Testis (tissue), 5 donors: Measurements from ENCODE around the gene DAPK3. TPM values are rescaled to one million over a fixed set of nuclear protein-coding genes. Genes with fewer than 3 reads are reported as not detected.

Experiments used
- DNase-seq: peaks from one replicate; pipeline ENCODE4 v3.0.0-alpha.2; 2019
- H3K27ac ChIP-seq, 2 donors: fragments of 200-600 bp; sonication (generic); one replicate each; pipeline ENCODE4 v1.5.1; 2019
- H3K27me3 ChIP-seq: fragments of 200-600 bp; sonication (generic); one replicate; pipeline ENCODE4 v1.5.1; 2019
- H3K36me3 ChIP-seq: fragments of 200-600 bp; sonication (generic); one replicate; pipeline ENCODE4 v1.5.1; 2017; ENCODE audit warnings: low read depth; ENCODE audit errors: missing control alignments
- H3K4me1 ChIP-seq: fragments of 200-600 bp; sonication (generic); one replicate; pipeline ENCODE4 v1.5.1; 2019
- H3K4me3 ChIP-seq, 2 donors: fragments of 200-600 bp; sonication (generic); one replicate each; pipeline ENCODE4 v1.5.1; 2017 to 2019
- H3K9me3 ChIP-seq: fragments of 200-600 bp; sonication (generic); one replicate; pipeline ENCODE4 v1.5.1; 2017
- POLR2A ChIP-seq: fragments of 450-650 bp; IDR thresholded peaks from one replicate; pipeline ENCODE4 v1.6.1; 2017; ENCODE audit warnings: antibody characterized with exemption, mild to moderate bottlenecking, moderate library complexity
- WGBS, 2 donors: methylation state at CpG; one replicate each; pipeline ENCODE4 v1.1.5; 2018; 5-methylcytosine and 5-hydroxymethylcytosine counted together
- intact Hi-C: fragments of 100-400 bp; cut with DNase I; formaldehyde crosslinking; loops from one replicate; pipeline ENCODE4 v1.15.1; 2023; ENCODE audit warnings: low total_unique reads
- long read RNA-seq, 2 donors: transcript quantifications; one replicate each; lab custom pipeline, GENCODE V29; 2026
- polyA plus RNA-seq: library from polyadenylated mRNA; stranded (reverse); fragments of 350-450 nt; fragmentation: Illumina TruSeq; extraction: RNeasy Lipid Tissue Mini Kit (QIAGEN cat#74804); gene quantifications from one replicate; pipeline ENCODE4 v1.2.3, GENCODE V29; 2014; ENCODE audit warnings: low read depth, low replicate concordance; ENCODE audit not compliant: insufficient read depth
- total RNA-seq, 2 donors: library from RNA; depleted of rRNA; stranded (reverse); fragments of >200 nt; gene quantifications; one replicate each; pipeline ENCODE4 v1.2.3, GENCODE V29; 2016
- TF ChIP-seq, protein P1 (sequence below), 3 experiments: fragments of 450-650 bp in 2 of 3; fragments of 200-600 bp in 1 of 3; sonication (generic) in 1 of 3; IDR thresholded peaks; one replicate each; pipeline ENCODE4 v1.5.1; 2016 to 2019; ENCODE audit warnings: antibody characterized with exemption in 3 of 3, mild to moderate bottlenecking in 2 of 3, moderate library complexity in 1 of 3

DAPK3 gene
- total RNA-seq (100 to 1,000 TPM; 102 to 111 TPM), polyA plus RNA-seq (89.8 TPM)
- long read RNA-seq, donor 1, transcript DAPK3-205 (3 exons, 2,058 nt): major isoform, 5 of 18 reads
- long read RNA-seq, donor 1, partial matches to known transcripts: 0 of 18 reads
- long read RNA-seq, donor 1, other reads (novel, unspliced or antisense): 9 of 18 reads
- long read RNA-seq, donor 2, partial matches to known transcripts: 0 of 14 reads
- long read RNA-seq, donor 2, other reads (novel, unspliced or antisense): 12 of 14 reads

DNA sequence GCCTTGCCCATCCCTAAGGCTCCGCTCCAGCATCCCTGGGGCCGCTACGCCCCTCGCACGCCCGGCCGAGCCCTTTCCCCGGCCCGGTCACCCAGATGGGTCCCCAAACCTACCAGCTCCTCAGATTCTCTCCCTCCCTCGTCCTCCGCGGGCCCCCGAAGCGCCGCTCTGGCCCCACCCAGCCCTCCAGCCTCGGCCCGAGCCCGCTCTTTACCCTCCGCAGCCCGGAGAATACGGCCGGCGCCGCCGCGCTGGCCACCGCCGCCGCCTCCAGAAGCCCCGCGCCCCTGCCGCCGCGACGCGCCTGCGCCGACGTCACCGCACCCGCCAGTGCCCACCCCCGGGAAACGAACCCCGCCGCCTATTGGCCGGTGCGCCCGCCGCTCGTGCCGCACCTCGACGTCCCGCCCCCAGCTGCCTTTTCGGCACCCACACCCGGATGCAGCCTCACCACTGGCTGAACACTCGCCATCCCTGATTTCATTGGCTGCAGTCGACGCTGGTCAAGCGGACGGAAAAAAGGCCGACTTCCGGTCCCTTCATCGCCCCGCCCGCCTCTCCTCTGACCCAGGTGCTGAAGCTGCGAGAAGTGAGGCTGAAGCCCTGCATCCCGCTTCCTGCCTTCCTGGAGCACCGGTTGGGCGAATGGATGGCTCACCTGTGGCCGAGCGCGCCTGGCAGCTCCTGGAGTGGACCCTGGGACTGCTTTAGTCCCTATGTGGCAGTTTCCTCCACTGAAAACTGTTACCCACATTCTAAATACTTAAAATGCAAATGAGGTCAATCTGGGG, at the start of gene DAPK3:
TSS of gene DAPK3 (minus strand) at position 292 of the 791 bp plus-strand sequence. CDS start 1,364 bp downstream, outside the sequence.
- Histone ChIP-seq H3K27ac (peak within 1 kb of the TSS; percentile 85 to 92), H3K4me3 (peak within 1 kb of the TSS; percentile 82 to 92), H3K27me3 (no peaks in the 10 kb centered on the region), H3K36me3 (no peaks in the 10 kb centered on the region), H3K9me3 (no peaks in the 10 kb centered on the region), H3K4me1 (peaks cover 18% of the 10 kb centered on the region)
- DNase-seq: peak; percentile 99
- TF ChIP-seq, protein P1, sequence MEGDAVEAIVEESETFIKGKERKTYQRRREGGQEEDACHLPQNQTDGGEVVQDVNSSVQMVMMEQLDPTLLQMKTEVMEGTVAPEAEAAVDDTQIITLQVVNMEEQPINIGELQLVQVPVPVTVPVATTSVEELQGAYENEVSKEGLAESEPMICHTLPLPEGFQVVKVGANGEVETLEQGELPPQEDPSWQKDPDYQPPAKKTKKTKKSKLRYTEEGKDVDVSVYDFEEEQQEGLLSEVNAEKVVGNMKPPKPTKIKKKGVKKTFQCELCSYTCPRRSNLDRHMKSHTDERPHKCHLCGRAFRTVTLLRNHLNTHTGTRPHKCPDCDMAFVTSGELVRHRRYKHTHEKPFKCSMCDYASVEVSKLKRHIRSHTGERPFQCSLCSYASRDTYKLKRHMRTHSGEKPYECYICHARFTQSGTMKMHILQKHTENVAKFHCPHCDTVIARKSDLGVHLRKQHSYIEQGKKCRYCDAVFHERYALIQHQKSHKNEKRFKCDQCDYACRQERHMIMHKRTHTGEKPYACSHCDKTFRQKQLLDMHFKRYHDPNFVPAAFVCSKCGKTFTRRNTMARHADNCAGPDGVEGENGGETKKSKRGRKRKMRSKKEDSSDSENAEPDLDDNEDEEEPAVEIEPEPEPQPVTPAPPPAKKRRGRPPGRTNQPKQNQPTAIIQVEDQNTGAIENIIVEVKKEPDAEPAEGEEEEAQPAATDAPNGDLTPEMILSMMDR (IDR thresholded peaks at IDR 0.05): peak in 1 of 3 experiments; percentile 59
- peak; percentile 86 for TF ChIP-seq POLR2A
- intact Hi-C loops: no loop called here
- WGBS, 2 donors: 1 to 4% methylated on average over 18 to 73 of the region's 73 CpGs

DNA sequence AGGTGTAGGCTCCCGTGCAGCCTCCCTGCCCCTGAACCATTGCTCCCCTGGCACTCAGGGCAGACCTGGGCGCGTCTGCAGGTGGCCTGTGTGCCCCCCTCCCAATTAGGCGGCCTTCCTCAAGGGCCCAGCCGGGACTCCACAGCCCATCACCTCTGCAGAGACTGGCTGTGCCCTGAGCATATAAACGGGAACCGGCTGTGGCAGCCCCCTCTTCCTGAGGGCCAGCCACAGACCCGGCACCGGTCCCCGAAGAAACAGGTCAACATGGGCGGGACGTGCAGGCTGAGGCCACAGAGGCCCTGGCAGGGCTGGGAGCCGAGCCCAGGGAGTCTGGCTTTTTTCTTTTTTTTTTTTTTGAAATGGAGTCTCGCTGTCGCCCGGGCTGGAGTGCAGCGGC, 48.7 kb upstream of the DAPK3 start:
- DNase-seq: peak; percentile 66
- Histone ChIP-seq H3K9me3 (no peaks in the 10 kb centered on the region), H3K27me3 (no peaks in the 10 kb centered on the region), H3K4me1 (peaks cover 39% of the 10 kb centered on the region), H3K36me3 (no peaks in the 10 kb centered on the region), H3K4me3 (no peak overlapping the region), H3K27ac (peak overlapping the region; percentile 19 to 36)
- WGBS, 2 donors: 27 to 53% methylated on average over 10 to 17 of the region's 17 CpGs
- intact Hi-C loops: no loop called here
- TF ChIP-seq, protein P1 (IDR thresholded peaks at IDR 0.05): no peak
- no peak for TF ChIP-seq POLR2A

DNA sequence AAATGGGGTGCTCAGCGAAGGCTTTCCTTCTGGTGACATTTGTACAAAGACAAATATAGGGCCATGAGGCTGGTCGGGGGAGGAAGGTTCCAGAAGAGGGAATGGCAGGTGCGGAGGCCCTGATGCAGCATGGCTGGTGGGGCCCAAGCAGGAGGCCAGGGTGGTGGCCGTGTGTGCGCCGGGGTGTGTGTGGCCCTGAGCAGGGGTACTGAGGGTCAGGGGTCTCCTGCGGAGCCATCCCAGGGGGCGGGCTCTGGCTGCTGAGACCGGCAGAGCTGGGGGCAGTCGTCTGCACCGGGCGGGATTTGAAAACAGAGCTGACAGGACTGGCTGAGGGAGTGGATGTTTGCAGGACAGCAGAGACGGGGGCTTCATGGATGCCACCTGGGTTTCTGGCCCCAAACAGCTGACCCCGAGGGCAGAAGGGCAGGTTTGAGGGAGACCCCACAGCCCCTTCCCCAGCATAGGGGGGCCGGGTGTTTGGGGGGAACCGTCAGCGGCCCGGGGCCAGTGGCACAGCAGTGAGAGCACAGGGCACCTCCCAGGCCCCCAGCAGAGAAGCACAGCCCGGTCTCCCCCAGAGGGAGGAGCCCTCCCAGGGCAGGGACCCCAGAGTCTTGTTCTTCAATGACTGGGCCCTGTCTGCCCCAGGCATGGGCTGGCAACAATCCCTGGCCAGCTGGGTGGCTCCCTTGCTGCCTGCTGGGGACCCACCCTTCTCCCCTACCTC, 48.0 kb upstream of the DAPK3 start:
- WGBS, 2 donors: 85 to 91% methylated on average over 14 to 19 of the region's 19 CpGs
- no peak for DNase-seq
- Histone ChIP-seq H3K27me3 (no peaks in the 10 kb centered on the region), H3K9me3 (no peaks in the 10 kb centered on the region), H3K36me3 (no peaks in the 10 kb centered on the region), H3K27ac (peak overlapping the region; percentile 19 to 36), H3K4me3 (no peak overlapping the region), H3K4me1 (peaks cover 45% of the 10 kb centered on the region)
- intact Hi-C loops: no loop called here
- TF ChIP-seq POLR2A: no peak
- TF ChIP-seq, protein P1 (IDR thresholded peaks at IDR 0.05): no peak

DNA sequence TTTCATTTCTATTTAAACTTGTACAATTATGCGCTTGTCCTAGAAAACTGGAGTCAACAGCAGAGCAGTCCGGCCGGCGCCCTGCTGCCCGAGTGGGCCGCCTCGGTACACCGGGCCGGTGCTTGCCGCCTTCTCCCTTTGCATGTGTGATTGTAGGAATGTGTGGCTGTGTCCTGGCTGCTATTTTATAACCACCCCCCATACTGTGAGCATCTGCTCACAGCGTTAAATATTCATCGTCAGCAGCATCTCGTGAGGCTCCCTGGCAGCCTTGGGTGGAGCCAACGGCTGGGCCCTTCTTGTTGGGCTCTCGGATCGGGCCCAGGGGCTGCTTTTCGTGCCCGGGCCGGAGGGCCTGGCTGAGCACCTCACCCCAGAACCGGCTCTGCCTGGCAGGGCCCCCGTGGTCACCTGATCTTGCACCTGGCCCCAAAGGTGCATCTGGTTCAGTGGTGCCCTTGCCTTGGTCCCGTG, 47.3 kb upstream of the DAPK3 start:
- no peak overlapping the region for H3K4me3 ChIP-seq
- DNase-seq: no peak
- H3K27me3 ChIP-seq: no peaks in the 10 kb centered on the region
- TF ChIP-seq POLR2A: no peak
- TF ChIP-seq, protein P1 (IDR thresholded peaks at IDR 0.05): no peak
- H3K4me1 ChIP-seq: peaks cover 51% of the 10 kb centered on the region
- H3K27ac ChIP-seq: no peak overlapping the region
- WGBS, 2 donors: 89 to 97% methylated on average over 13 to 22 of the region's 22 CpGs
- no peaks in the 10 kb centered on the region for H3K36me3 ChIP-seq
- intact Hi-C loops: no loop called here
- no peaks in the 10 kb centered on the region for H3K9me3 ChIP-seq
